ENCODE data around the gene NRP1. TPM values are rescaled to one million over a fixed set of nuclear protein-coding genes. Genes with fewer than 3 reads are reported as not detected.

NRP1 gene
- total RNA-seq, 4 donors from 2014 or later: 91.8 to 175 (median 142) TPM

DNA sequence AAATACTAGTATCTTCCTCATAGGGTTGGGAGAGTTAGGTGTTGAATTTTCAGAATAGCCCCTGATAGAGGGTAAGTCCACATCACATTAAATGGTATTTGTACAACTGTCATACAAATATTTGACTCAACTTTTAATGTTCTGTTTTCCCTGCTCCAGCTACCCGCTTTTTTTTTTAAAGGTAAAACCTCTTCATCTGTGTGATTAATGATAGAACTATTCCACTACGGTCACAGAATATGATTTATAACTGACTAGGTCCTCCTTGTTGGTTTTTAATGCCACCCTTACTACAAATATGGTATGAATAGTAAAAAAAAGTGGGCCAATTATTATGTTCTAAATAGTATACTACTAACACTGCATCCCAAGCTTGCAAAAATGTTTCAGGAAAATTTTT, 15.6 kb upstream of the NRP1 start:
- TF ChIP-seq, protein P1, sequence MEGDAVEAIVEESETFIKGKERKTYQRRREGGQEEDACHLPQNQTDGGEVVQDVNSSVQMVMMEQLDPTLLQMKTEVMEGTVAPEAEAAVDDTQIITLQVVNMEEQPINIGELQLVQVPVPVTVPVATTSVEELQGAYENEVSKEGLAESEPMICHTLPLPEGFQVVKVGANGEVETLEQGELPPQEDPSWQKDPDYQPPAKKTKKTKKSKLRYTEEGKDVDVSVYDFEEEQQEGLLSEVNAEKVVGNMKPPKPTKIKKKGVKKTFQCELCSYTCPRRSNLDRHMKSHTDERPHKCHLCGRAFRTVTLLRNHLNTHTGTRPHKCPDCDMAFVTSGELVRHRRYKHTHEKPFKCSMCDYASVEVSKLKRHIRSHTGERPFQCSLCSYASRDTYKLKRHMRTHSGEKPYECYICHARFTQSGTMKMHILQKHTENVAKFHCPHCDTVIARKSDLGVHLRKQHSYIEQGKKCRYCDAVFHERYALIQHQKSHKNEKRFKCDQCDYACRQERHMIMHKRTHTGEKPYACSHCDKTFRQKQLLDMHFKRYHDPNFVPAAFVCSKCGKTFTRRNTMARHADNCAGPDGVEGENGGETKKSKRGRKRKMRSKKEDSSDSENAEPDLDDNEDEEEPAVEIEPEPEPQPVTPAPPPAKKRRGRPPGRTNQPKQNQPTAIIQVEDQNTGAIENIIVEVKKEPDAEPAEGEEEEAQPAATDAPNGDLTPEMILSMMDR (IDR thresholded peaks at IDR 0.05; ENCODE audit: low read depth): no peak

DNA sequence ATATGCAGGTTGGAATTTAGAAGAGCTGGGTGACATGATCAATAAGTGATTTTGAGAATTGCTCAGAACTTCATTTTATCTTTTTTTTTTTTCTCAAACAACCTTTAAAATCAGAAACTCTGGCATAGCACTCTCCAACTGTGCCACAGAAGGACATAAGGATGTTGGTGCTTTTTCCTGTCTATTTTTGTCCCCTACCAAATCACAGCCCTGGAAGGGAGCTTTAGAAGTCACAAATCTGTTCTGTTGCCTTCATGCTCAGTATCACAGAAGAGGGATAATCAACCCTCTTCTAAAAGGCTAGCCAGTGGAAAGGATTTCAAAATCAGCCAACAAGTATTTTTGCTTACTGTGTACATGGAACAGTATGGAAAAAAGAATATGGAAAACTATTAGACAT, 14.8 kb upstream of the NRP1 start:
- TF ChIP-seq, protein P1 (IDR thresholded peaks at IDR 0.05; ENCODE audit: low read depth): no peak

DNA sequence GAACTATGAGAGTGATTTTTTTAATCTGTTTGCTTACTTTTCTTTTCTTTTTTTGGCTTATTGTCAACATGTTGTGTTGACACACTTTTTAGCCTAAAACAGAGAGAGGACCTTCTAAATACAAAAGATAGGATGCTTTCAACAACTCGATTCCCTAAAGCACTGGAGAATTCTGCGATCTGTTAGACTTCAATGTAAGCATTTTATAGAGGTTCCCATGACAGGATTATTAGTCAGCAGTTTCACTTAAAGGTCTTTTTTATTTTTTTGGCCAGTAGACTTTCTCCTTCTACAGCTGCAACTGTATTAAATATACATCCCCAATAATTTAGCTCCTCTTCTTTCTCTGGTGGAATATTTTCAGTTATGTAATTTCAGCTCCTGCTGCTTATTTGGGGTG, 12.7 kb upstream of the NRP1 start:
- TF ChIP-seq, protein P1 (IDR thresholded peaks at IDR 0.05; ENCODE audit: low read depth): no peak

DNA sequence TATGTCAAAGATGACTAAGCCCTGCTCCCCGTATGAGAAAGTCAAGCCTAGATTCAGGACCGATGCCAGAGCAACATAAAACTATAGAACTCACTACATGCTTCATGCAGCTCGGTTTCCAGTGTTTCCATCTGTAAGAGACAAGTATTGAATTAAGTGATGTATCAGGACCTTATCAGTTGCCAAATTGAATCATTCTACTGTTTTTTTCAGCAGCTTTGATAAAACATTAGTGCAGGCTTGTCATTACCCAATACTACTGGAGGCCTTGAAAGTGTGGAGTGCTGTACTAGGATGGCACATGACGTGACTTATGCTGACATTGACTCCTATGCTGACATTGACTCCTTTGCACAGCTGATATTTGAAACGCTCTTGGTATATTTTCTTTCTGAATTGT, 10.8 kb upstream of the NRP1 start:
- TF ChIP-seq, protein P1 (IDR thresholded peaks at IDR 0.05; ENCODE audit: low read depth): no peak

DNA sequence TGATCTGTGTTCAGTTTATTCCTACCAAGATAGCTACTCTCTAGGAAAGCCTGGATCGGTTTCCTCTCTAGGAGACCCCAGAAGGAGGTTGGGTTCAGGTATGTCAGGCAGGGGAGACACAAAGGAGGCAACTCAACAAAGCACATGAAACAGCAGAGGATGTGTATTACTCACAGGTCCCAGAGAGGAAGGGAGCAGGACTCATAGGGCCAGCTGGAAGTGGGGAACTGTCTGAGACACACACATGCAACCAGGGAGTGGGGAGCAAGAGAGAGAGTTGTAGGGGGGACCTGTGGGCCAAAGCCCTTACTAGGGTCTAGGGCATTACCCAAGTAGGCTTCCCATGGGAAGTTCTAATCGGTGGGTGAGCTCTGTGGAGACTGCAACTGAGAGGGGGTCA, 10.2 kb upstream of the NRP1 start:
- TF ChIP-seq, protein P1 (IDR thresholded peaks at IDR 0.05; ENCODE audit: low read depth): no peak

DNA sequence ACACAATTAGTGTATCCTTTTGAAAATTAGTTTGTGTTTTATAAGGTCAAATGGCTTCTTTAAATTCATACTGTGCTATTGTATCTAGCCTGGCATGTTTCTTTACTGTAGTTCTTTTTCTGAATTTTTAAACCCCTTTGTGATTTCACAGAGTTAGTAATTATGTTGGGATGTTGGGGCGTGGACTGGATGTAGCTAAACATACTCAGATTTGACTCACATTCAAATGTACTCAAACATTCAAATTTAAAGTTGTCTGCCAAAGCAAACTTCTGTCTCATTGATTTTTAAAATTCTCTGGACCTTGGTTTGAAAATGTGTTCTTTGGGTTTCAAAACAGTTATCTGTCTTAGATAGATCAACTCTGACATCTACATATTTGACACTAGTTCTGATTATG, 7.2 kb upstream of the NRP1 start:
- TF ChIP-seq, protein P1 (IDR thresholded peaks at IDR 0.05; ENCODE audit: low read depth): no peak

DNA sequence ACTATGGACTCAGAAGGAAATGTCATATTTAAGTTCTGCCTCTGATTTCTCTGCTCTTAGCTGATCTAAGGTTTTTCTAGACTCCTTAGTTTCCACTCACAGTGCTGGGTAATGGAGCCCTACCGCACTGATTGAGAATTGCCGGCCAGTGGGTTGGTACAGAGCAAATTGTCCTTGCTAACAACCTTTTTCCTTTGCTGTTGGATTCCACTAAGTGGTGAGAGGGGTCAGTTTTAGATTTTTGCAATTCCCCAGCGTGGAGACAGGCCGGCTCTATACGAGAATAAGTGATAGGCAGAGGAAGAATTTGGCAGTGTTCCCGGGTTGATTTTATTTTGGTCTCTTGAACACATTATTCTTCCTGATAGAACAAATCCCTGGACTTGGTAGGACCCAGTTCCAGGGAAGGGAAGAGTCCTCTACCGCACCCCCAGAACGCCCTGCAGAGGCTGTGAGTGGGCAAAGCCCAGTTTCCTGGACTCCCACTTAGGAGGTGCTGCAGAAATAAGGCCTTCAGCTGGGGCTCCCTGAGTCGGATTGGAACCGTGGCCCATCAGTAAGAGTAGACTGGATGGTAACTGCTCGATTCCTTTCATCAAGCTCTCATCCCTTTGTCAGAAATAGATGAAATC, 3.0 kb upstream of the NRP1 start:
- TF ChIP-seq, protein P1 (IDR thresholded peaks at IDR 0.05; ENCODE audit: low read depth): no peak
